Measurements from ENCODE around the gene LRRC30. TPM values are rescaled to one million over a fixed set of nuclear protein-coding genes. Genes with fewer than 3 reads are reported as not detected.

Gene LRRC30
- total RNA-seq, 1 donor from 2014 or later, result not detected

DNA sequence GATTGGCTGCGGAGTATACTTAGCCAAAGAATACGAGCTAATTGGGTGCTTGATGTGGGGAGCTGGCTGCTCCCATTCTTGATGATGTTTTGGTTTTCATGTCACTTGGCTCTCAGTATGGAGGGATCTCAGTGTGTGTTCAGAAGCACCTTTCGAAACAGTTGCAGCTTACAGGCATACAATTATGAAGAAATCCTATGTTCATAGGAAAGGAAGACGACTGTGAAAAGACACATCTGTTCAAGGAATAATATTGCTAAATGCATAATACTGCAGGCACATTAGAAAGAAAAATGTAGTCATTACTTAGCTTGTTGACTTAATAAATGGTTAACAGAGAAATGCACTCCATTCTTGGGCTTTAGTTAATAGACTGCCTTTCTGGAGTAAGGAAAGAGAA, 4.1 kb downstream of the LRRC30 start:
- DNase-seq (ENCODE audit: missing footprints) (no peak), ATAC-seq (no peak)
- intact Hi-C loops (cut with DNase I), result loop anchor here (2.0 kb wide), 1 partner anchor 14 kb away; no protein-coding TSS in a partner anchor

DNA sequence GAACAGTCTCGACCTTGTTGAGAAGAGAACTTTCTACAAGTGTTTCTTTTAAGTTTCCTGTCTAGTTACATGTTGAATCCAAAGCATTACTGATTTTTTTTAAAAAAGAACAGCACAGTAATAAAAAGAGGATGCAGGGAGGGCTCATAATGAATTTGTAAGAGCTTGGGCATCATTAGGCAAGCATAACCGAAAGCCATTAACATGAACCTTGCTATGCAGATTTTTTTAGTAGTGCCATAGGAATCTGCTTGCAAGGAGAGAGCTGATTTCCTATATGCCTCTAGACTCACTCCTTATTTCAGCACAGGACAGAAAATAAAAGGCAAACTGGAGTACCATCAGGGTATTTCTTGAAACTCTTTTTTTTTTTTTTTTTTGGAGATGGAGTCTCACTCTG, 5.2 kb downstream of the LRRC30 start:
- no peak for ATAC-seq
- DNase-seq (ENCODE audit: missing footprints), result no peak
- intact Hi-C loops (cut with DNase I), result no loop called here

DNA sequence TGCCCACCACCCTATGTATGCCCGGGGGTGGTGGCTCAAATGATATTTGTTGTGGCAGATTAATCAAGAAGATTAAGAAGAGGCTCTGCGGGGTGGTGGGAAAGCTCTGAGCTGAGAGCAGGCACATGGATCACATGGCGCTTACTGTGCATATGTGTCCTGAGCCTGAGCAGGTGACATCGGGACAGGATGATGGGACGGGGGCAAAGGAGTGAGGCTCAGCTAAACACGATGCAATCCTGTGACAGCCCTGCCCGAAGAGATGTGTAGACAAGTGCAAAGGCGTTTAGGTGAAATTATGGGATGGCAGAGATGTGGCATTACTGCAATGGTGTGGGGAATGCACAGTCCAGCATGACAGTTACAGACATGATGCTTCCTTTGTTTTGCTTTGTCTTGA, 6.0 kb downstream of the LRRC30 start:
- DNase-seq (ENCODE audit: missing footprints) (no peak), ATAC-seq (no peak)
- intact Hi-C loops (cut with DNase I), result no loop called here

DNA sequence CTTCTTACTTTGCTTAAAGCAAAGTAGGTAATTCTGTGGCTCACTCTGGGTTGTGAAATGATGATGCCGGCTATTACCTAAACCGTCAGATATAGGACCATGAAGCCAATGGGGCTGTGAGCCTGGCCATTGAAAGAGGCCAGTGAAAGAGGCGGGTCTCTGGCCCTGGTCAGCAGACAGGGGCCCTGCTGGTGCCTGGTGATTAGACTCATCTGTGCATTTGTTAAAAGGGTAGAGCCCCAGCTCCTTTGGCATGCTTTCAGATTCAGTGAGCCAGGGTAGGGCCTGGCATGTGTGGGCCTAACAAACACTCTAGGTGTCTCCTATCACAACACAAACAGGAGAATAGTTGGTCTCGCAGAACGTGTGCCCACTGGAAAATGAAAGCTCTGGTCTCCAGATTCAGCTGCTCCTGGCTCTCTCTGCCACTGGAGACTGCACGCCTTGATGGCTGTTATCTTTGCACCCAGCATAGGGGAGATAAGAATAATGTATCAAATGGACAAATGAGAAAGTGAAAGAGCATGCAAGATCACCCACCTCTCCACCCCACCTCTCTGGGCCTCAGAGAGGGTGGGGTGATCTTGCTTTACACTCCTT, 6.9 kb downstream of the LRRC30 start:
- no peak for ATAC-seq
- no peak for DNase-seq (ENCODE audit: missing footprints)
- intact Hi-C loops (cut with DNase I), result no loop called here

DNA sequence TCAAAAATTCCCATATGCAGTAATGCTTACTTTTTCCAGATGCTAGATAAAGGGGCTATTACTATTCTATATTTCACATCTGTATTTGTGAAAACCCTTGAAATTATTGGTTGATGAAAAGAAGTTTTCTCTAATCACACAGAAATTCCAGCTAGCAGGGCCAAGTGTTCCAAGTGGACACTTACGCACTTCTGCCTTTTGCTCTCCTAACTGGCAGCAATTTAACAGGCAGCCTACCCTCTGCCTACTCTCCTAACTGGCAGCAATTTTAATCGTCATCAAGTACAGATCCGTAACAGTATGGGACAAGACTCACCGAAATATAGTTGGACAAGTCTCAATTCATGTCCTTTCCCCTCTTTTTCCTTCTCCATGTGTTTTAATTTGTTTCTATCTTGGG, 12.0 kb downstream of the LRRC30 start:
- ATAC-seq, result no peak
- no peak for DNase-seq (ENCODE audit: missing footprints)

DNA sequence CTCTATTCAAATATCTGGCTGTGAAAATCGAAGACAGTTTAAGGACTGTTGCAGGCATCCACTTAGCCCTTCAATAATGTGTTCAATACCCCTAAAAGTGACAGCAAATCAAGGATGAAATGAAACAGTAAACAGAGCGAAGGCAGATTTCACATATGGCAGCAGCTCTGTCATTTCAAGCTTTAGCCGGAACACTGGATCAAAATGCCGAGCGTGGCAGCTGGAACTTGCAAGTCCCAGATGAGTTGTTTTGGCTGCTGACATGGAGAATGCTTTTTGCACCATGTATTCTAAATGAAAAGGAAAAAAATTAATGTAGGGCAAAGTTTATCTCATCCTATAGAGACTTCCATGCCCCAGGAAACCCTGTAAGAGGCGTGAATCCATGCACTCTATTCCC, 18.0 kb downstream of the LRRC30 start:
- ATAC-seq, result no peak
- no peak for DNase-seq (ENCODE audit: missing footprints)
- intact Hi-C loops (cut with DNase I), result loop anchor here (2.0 kb wide), 1 partner anchor 14 kb away; no protein-coding TSS in a partner anchor

More for the DNA sequence above, 12.0 kb downstream of the LRRC30 start:
- intact Hi-C loops (cut with DNase I), result no loop called here

DNA sequence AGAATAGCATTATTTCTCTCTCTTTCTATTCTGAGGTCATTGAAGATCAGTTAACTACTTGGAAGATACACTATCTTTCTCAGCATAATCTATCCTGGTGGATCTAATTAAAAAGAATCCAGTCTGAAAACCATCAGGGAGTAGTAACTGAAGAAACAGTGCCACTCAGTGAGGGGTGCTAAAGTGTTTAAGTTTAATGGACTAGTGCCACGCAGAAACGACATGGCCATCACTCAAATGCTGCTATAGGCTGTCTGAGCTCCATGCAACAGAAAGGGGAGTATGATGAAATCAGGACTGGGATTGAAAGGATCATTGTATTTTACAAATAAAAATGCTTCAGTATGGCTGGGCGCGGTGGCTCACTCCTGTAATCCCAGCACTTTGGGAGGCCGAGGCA, 23.3 kb downstream of the LRRC30 start:
- intact Hi-C loops (cut with DNase I), result no loop called here
- DNase-seq (ENCODE audit: missing footprints) (no peak), ATAC-seq (no peak)

DNA sequence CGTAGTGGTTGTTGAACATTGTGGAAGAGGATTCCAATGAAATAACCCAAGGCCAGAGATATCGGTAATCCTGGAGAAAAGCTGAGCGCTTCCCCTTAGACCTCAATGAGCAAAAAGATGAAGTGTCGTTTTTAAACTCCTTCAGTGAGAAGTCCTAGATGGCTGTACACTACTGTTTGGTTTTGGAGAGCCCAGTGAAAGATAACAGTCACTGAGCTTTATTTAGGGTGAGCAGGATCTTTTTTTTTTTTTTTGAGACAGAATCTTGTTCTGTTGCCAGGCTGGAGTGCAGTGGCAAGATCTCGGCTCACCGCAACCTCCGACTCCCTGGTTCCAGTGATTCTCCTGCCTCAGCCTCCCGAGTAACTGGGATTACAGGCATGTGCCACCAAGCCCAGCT, 24.2 kb downstream of the LRRC30 start:
- ATAC-seq (peak; percentile 53), DNase-seq (ENCODE audit: missing footprints) (no peak)
- intact Hi-C loops (cut with DNase I), result no loop called here

DNA sequence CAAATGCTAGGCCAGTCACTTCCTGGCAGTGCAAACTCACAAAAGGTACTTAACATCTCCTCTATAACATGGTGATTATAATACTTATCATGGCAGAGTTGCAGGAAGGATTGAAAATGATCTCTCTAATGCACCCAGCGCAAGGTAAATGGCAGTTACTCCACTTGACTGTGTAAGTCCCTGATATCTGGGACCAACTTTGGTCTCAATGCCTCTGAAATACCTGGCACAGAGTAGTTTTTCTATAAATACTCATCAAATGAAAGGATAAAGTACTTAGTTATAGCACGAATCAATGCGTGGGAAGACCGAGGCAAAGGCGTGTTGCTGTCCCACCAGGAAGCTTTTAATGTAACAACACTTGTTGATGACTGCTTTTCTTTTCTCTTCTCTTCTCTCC, 24.8 kb downstream of the LRRC30 start:
- ATAC-seq, result peak; percentile 55
- no peak for DNase-seq (ENCODE audit: missing footprints)

DNA sequence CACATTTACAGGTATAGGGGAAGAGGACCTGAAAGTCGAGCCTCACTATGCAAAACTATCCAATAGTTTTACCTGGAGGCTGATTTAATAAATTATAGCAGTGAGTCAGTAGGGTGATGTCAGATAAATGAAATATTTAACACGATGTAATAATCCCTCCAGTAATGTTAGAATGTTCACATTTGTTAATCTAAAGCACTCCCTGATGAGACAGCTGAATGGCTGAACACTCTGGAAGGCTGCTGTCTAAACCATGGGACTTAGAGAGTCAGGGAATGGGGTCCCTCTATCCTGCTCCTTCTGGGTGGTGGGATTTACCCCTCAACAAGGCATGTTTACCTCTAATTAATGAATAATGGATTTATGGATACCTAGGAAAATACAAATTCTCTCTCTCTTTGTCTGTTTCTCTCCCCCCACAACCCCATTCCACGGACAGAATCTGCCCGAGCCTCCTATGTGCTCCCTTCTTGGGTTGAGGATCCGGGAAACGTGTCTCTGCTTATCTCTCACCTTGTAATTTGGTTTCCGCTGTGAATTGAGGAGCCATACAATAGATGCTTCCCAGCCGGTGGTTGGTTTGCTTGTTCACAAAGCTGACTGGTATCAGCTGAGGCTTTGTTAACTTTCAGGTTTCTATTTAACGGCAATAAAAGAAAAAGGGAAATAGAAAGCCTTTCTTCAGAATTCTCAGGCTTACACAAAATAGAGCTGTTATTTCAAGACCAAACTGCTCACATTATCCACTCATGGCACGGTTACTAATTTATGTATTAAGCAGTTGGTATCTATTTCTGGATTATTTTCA, 25.9 kb downstream of the LRRC30 start:
- intact Hi-C loops (cut with DNase I), result loop anchor here (2.0 kb wide), 1 partner anchor 24 kb away; no protein-coding TSS in a partner anchor
- DNase-seq (ENCODE audit: missing footprints) (no peak), ATAC-seq (no peak)

More for the DNA sequence above, 24.8 kb downstream of the LRRC30 start:
- intact Hi-C loops (cut with DNase I), result loop anchor here (2.0 kb wide), 1 partner anchor 23 kb away; no protein-coding TSS in a partner anchor

DNA sequence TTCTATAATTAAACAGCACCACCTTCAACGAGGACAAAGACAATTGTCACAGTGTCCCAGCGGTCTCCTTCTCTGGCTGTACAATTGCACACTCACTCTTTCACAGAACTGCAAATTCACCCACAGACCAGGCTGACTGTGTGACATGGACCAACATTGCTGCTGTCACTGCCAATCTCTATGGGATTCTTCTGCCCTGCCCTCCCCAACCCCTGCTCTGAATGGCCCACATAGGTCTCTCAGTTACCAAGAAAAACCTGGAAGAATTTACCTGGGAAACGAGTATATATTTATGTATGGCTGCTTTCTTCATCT, 26.5 kb downstream of the LRRC30 start:
- peak; percentile 57 for DNase-seq (ENCODE audit: missing footprints)
- peak; percentile 51 for ATAC-seq
- intact Hi-C loops (cut with DNase I), result loop anchor here (2.0 kb wide), 1 partner anchor 25 kb away; no protein-coding TSS in a partner anchor

DNA sequence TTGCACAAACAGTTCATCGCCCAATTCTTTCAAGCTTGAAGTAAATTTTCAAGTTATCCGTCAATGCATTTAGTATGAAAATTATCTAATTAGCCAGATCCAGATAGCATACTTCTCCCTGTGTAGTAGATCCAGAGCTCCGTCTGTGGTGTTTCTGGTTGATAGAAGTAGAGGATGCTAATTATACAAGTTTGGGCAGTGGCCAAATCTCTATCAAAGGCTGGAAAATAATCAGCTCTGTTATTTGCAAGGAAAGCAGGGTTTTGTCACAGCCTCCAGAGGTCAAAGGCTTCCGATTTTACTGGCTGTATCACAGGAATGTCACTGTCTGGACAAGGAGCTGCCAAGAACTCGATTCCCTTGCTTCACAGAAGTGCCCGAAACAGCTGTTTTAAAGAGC, 28.6 kb downstream of the LRRC30 start:
- no peak for ATAC-seq
- no peak for DNase-seq (ENCODE audit: missing footprints)
- intact Hi-C loops (cut with DNase I), result no loop called here

DNA sequence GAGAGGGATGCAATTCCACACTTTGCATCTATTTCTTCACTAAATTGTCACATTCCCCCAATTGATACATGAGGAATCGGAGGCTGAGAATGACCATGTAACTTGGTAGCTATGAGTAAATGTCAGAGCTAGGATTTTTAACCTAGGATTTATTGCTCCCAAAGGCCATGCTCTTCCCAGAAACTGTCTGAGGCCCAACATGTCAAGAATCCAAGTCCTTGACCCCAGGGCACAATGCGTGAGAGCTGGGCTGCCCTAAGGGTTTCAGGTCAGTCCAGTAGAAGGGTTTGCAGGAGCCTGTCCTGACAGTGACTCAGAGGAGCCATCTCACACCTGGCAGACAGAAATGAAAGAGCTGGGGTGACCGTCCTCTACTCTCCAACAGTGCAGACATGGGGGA, 30.3 kb downstream of the LRRC30 start:
- DNase-seq (ENCODE audit: missing footprints), result no peak
- intact Hi-C loops (cut with DNase I), result no loop called here
- ATAC-seq, result no peak

DNA sequence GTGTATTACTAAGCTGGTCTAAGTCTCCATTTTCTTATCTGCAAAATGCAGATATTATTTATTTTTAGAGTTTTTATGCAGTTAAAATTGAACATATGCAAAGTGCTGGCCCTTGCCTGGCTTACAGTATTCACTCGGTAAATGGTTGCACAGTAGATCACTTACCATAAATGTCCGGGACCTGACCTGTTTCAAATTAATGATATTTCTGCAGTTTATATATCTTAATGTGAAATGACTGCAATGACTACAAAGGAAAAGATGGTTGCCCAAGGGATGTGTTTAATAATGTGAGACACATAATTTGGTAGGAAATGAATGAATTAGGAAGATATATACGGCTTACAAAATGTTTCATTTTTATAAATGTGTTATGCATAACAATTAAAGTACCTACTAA, 37.1 kb downstream of the LRRC30 start:
- no peak for DNase-seq (ENCODE audit: missing footprints)
- intact Hi-C loops (cut with DNase I), result no loop called here
- no peak for ATAC-seq

DNA sequence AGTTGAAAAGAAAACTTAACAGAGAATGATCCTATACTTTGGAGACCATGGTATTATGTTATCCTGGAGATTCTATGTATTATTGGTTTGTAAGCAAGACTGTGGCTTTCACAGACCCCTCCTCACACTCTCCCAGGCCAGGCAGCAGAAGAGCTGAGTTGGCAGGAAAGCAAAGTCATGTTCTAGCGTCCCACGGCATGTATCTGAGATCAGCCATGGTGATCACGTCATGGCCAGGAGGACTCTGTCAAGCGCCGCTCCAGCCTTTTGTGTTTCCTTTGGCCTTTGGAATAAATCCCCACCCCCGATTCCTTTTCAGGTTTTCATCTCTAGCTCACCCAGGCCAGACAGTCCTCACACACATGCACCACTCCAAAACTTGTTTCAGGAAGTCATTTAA, 39.1 kb downstream of the LRRC30 start:
- DNase-seq (ENCODE audit: missing footprints) (no peak), ATAC-seq (no peak)
- intact Hi-C loops (cut with DNase I), result loop anchor here (5.0 to 10.0 kb wide), 6 partner anchors 48 to 1122 kb away; no protein-coding TSS in a partner anchor

DNA sequence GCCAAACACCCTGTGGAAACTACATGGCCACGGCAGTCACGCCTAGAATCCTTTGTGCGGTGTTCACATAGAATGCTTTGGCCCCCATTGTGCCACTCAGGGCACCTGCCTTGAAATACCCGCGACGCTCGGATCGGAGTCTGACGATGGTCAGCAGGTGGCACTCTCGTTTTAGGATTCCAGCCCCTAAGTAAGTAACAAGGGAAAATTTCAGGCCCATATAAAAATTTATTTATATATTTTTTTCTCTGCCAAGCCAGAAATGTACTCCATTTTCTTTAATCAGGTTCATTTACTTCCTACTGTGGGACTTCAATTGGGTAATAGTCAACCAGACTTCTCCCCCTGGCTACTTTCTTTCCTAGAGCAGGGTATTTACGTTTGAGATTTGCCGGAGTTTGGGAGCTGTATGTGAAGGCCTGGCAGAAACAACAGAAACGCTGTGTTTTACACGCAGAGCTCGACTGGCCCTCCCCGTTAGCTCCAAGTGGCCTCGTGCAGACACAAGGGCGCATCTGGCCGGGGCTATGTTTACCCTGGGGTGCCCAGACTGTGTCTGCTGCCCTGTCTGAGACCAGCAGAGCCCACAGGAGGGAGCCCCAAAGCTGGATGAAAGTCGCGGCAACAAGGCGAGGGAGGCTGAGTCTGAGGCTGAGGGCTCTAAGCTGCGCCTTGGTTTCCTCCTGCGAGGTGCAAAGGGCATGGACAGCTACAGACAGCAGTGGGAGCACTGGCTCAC, 41.6 kb downstream of the LRRC30 start:
- intact Hi-C loops (cut with DNase I), result loop anchor here (1.0 to 10.0 kb wide), 9 partner anchors 50 to 1208 kb away; partner anchors contain the start of gene PTPRM
- peak; percentile 75 for DNase-seq (ENCODE audit: missing footprints)

DNA sequence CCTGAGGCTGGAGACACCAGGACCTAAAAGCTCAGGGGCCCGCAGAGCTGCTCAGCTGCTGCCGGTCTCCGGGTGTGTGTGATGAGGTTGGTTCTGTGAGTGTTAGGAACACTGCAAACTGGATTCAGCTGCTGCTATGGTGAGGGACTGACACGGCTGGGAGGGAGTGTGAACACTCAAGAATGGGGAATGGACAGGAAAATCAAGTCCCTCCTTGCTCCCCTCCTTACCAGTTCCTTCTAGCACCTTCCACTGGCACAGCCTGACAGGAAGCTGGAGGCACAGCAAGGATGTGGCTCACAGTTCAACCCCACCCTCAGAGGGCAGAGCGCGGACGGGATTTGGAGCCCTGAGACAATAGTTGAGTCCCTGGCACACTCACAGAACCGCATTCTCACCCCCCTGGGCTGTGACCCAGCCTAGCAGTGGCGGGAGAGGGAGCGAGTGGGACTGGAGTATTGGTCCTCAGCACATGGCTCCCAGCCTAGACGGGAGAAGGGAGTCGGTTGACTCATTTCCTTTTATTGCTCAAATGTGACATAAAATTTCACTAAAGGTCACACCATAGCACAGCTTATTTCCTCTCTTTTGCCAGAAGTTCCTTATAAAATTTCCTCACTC, 42.5 kb downstream of the LRRC30 start:
- intact Hi-C loops (cut with DNase I), result loop anchor here (1.0 to 10.0 kb wide), 7 partner anchors 51 to 1119 kb away; no protein-coding TSS in a partner anchor
- DNase-seq (ENCODE audit: missing footprints), result peak; percentile 80
- peak; percentile 80 for ATAC-seq

More for the DNA sequence above, 41.6 kb downstream of the LRRC30 start:
- peak; percentile 80 for ATAC-seq

DNA sequence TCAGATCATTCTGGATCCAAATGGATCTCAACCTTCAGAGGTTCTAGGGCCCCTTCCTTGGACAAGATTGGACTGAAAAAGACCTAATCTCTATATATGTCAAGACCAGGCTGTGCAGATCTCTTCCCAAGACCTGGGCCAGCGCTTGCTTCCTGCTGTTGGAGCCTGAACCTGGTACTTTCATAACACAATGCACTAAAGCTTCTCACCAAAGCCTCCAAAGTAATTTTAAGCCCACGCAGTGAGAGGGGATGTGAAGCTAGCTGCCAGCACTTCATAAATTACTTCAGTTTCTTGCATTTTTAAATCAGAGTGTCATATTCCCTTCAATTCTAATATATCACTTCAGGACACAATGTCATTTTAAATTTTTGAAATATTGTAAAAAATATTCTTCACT, 50.7 kb downstream of the LRRC30 start:
- ATAC-seq (no peak), DNase-seq (ENCODE audit: missing footprints) (no peak)
- intact Hi-C loops (cut with DNase I), result no loop called here
